Measurements from ENCODE around the gene C2CD2. TPM values are rescaled to one million over a fixed set of nuclear protein-coding genes. Genes with fewer than 3 reads are reported as not detected.

C2CD2 gene
- total RNA-seq, 1 donor = 5.6 TPM

- H3K9me3 ChIP-seq (ENCODE audit: low read depth, low read length) = no peaks in the 10 kb centered on the region
- no peak overlapping the region for H3K4me3 ChIP-seq (ENCODE audit: low read length)
- no peaks in the 10 kb centered on the region for H3K27me3 ChIP-seq (ENCODE audit: insufficient read depth, low read length)
- peaks cover 6% of the 10 kb centered on the region for H3K4me1 ChIP-seq (ENCODE audit: insufficient read depth, low read length)
Observed at GRCh38 chr21:41901782-41902181, 52.0 kb downstream of the C2CD2 start.

- no peaks in the 10 kb centered on the region for H3K9me3 ChIP-seq (ENCODE audit: low read depth, low read length)
- no peak overlapping the region for H3K4me3 ChIP-seq (ENCODE audit: low read length)
- peaks cover 6% of the 10 kb centered on the region for H3K4me1 ChIP-seq (ENCODE audit: insufficient read depth, low read length)
- H3K27me3 ChIP-seq (ENCODE audit: insufficient read depth, low read length) = no peaks in the 10 kb centered on the region
Observed at GRCh38 chr21:41901099-41901498, 52.7 kb downstream of the C2CD2 start.

GRCh38 chr21:41900401-41900800 is 53.4 kb downstream of the C2CD2 start:
- no peaks in the 10 kb centered on the region for H3K9me3 ChIP-seq (ENCODE audit: low read depth, low read length)
- H3K27me3 ChIP-seq (ENCODE audit: insufficient read depth, low read length) = no peaks in the 10 kb centered on the region
- H3K4me1 ChIP-seq (ENCODE audit: insufficient read depth, low read length) = peaks cover 6% of the 10 kb centered on the region
- H3K4me3 ChIP-seq (ENCODE audit: low read length) = no peak overlapping the region

- H3K27me3 ChIP-seq (ENCODE audit: insufficient read depth, low read length) = no peaks in the 10 kb centered on the region
- H3K4me3 ChIP-seq (ENCODE audit: low read length) = no peak overlapping the region
- peaks cover 6% of the 10 kb centered on the region for H3K4me1 ChIP-seq (ENCODE audit: insufficient read depth, low read length)
- H3K9me3 ChIP-seq (ENCODE audit: low read depth, low read length) = no peaks in the 10 kb centered on the region
Observed at GRCh38 chr21:41899426-41900202, 54.2 kb downstream of the C2CD2 start.

- H3K4me3 ChIP-seq (ENCODE audit: low read length) = no peak overlapping the region
- no peaks in the 10 kb centered on the region for H3K27me3 ChIP-seq (ENCODE audit: insufficient read depth, low read length)
- H3K9me3 ChIP-seq (ENCODE audit: low read depth, low read length) = no peaks in the 10 kb centered on the region
- peaks cover 6% of the 10 kb centered on the region for H3K4me1 ChIP-seq (ENCODE audit: insufficient read depth, low read length)
Observed at GRCh38 chr21:41898998-41899397, 54.8 kb downstream of the C2CD2 start.

GRCh38 chr21:41897700-41898099 is 56.1 kb downstream of the C2CD2 start:
- H3K27me3 ChIP-seq (ENCODE audit: insufficient read depth, low read length) = no peaks in the 10 kb centered on the region
- H3K4me1 ChIP-seq (ENCODE audit: insufficient read depth, low read length) = peaks cover 6% of the 10 kb centered on the region
- no peak overlapping the region for H3K4me3 ChIP-seq (ENCODE audit: low read length)
- no peaks in the 10 kb centered on the region for H3K9me3 ChIP-seq (ENCODE audit: low read depth, low read length)

- Histone ChIP-seq H3K27me3 (ENCODE audit: insufficient read depth, low read length) (no peaks in the 10 kb centered on the region), H3K4me3 (ENCODE audit: low read length) (no peak overlapping the region), H3K9me3 (ENCODE audit: low read depth, low read length) (no peaks in the 10 kb centered on the region), H3K4me1 (ENCODE audit: insufficient read depth, low read length) (peaks cover 6% of the 10 kb centered on the region)
Observed at GRCh38 chr21:41897047-41897669, 56.7 kb downstream of the C2CD2 start.

- Histone ChIP-seq H3K4me1 (ENCODE audit: insufficient read depth, low read length) (peaks cover under 1% of the 10 kb centered on the region), H3K4me3 (ENCODE audit: low read length) (no peak overlapping the region), H3K27me3 (ENCODE audit: insufficient read depth, low read length) (no peaks in the 10 kb centered on the region), H3K9me3 (ENCODE audit: low read depth, low read length) (no peaks in the 10 kb centered on the region)
Observed at GRCh38 chr21:41895643-41896493, 58.0 kb downstream of the C2CD2 start.

GRCh38 chr21:41894922-41895557 is 58.8 kb downstream of the C2CD2 start:
- Histone ChIP-seq H3K4me1 (ENCODE audit: insufficient read depth, low read length) (no peaks in the 10 kb centered on the region), H3K9me3 (ENCODE audit: low read depth, low read length) (no peaks in the 10 kb centered on the region), H3K4me3 (ENCODE audit: low read length) (no peak overlapping the region), H3K27me3 (ENCODE audit: insufficient read depth, low read length) (no peaks in the 10 kb centered on the region)

GRCh38 chr21:41894511-41894910 is 59.3 kb downstream of the C2CD2 start:
- H3K27me3 ChIP-seq (ENCODE audit: insufficient read depth, low read length) = no peaks in the 10 kb centered on the region
- H3K4me3 ChIP-seq (ENCODE audit: low read length) = no peak overlapping the region
- no peaks in the 10 kb centered on the region for H3K4me1 ChIP-seq (ENCODE audit: insufficient read depth, low read length)
- no peaks in the 10 kb centered on the region for H3K9me3 ChIP-seq (ENCODE audit: low read depth, low read length)

GRCh38 chr21:41892726-41893125 is 61.1 kb downstream of the C2CD2 start:
- no peak overlapping the region for H3K4me3 ChIP-seq (ENCODE audit: low read length)
- no peaks in the 10 kb centered on the region for H3K9me3 ChIP-seq (ENCODE audit: low read depth, low read length)
- no peaks in the 10 kb centered on the region for H3K4me1 ChIP-seq (ENCODE audit: insufficient read depth, low read length)
- H3K27me3 ChIP-seq (ENCODE audit: insufficient read depth, low read length) = no peaks in the 10 kb centered on the region

GRCh38 chr21:41891132-41891531 is 62.7 kb downstream of the C2CD2 start:
- no peaks in the 10 kb centered on the region for H3K4me1 ChIP-seq (ENCODE audit: insufficient read depth, low read length)
- H3K27me3 ChIP-seq (ENCODE audit: insufficient read depth, low read length) = no peaks in the 10 kb centered on the region
- H3K9me3 ChIP-seq (ENCODE audit: low read depth, low read length) = no peaks in the 10 kb centered on the region
- no peak overlapping the region for H3K4me3 ChIP-seq (ENCODE audit: low read length)

GRCh38 chr21:41890355-41890754 is 63.5 kb downstream of the C2CD2 start:
- H3K27me3 ChIP-seq (ENCODE audit: insufficient read depth, low read length) = no peaks in the 10 kb centered on the region
- peaks cover 4% of the 10 kb centered on the region for H3K4me1 ChIP-seq (ENCODE audit: insufficient read depth, low read length)
- no peak overlapping the region for H3K4me3 ChIP-seq (ENCODE audit: low read length)
- H3K9me3 ChIP-seq (ENCODE audit: low read depth, low read length) = no peaks in the 10 kb centered on the region

- Histone ChIP-seq H3K4me3 (ENCODE audit: low read length) (no peak overlapping the region), H3K4me1 (ENCODE audit: insufficient read depth, low read length) (peaks cover 4% of the 10 kb centered on the region), H3K27me3 (ENCODE audit: insufficient read depth, low read length) (no peaks in the 10 kb centered on the region), H3K9me3 (ENCODE audit: low read depth, low read length) (no peaks in the 10 kb centered on the region)
Observed at GRCh38 chr21:41888749-41889376, 65.0 kb downstream of the C2CD2 start.
